ENCODE measurements around the gene C10orf53. TPM values are rescaled to one million over a fixed set of nuclear protein-coding genes. Genes with fewer than 3 reads are reported as not detected.
A peak's percentile ranks its signal among the peaks of the same experiment; 100 is the strongest.

The C10orf53 gene
- total and polyA plus RNA-seq, 2 of the 4 experiments (the other 2 are of a cell fraction) = not detected

- Histone ChIP-seq H3K4me3 (ENCODE audit: insufficient read depth, low read depth, low read length) (no peak overlapping the region), H4K5ac (ENCODE audit: low read depth, low read length) (no peak overlapping the region), H3K4me2 (ENCODE audit: low read depth, low read length) (no peak overlapping the region), H3K9me1 (ENCODE audit: insufficient read depth, low read length) (no peaks in the 10 kb centered on the region; the same call in 1 of the 2 replicates), H2BK20ac (ENCODE audit: low read depth, low read length) (no peak overlapping the region), H3K36me3 (ENCODE audit: control insufficient read depth, insufficient read depth, low read length) (no peaks in the 10 kb centered on the region), H4K8ac (ENCODE audit: low read depth in 2 of 2, low read length in 2 of 2) (no peak overlapping the region), H3K18ac (ENCODE audit: low read depth, low read length) (no peak overlapping the region), H2AK5ac (ENCODE audit: low read depth, low read length) (no peak overlapping the region), H3K79me1 (ENCODE audit: low read depth in 1 of 2, low read length in 2 of 2) (no peaks in the 10 kb centered on the region), H3K14ac (replicated peaks; ENCODE audit: low read depth, low read length) (no peak overlapping the region), H3K23ac (ENCODE audit: low read depth, low read length) (no peak overlapping the region), H2BK5ac (ENCODE audit: low read depth, low read length, poor library complexity, severe bottlenecking) (no peak overlapping the region), H3K9ac (ENCODE audit: low read depth, low read length) (no peak overlapping the region), H3K27ac (ENCODE audit: insufficient read depth, low read length) (no peak overlapping the region), H3K4ac (ENCODE audit: low read depth, low read length) (no peak overlapping the region), H4K20me1 (ENCODE audit: insufficient read depth, low read length) (no peaks in the 10 kb centered on the region), H3K27me3 (ENCODE audit: control insufficient read depth, insufficient read depth, low read length) (no peaks in the 10 kb centered on the region), H2AK9ac (replicated peaks; ENCODE audit: low read depth, low read length, poor library complexity) (no peak overlapping the region), H2AFZ (replicated peaks; ENCODE audit: low read length, poor library complexity) (peak overlapping the region; percentile 14), H3K9me3 (ENCODE audit: control insufficient read depth, insufficient read depth, low read length) (no peaks in the 10 kb centered on the region), H2BK15ac (ENCODE audit: low read depth, low read length) (no peak overlapping the region), H3K4me1 (ENCODE audit: control insufficient read depth, insufficient read depth, low read length) (no peaks in the 10 kb centered on the region), H4K91ac (ENCODE audit: insufficient read depth, low read depth, low read length) (no peak overlapping the region), H3K56ac (ENCODE audit: extremely low read depth, insufficient read depth, low read length) (no peak overlapping the region), H2BK120ac (ENCODE audit: low read depth, low read length) (no peak overlapping the region)
- dilution Hi-C loops (cut with HindIII; ENCODE audit: low sequenced_read_pairs, unreplicated experiment) (no loop called here), in situ Hi-C loops (cut with MboI; ENCODE audit: low sequenced_read_pairs) (no loop called here), intact Hi-C loops (cut with micrococcal nuclease) (no loop called here)
- ChIA-PET POLR2A (ENCODE audit: unreplicated experiment) (no interaction called here), CTCF (no interaction called here)
- no peak for TF ChIP-seq CHD1 (IDR thresholded peaks at IDR 0.05; ENCODE audit: low read depth, low read length)
- TF ChIP-seq RAD21 (IDR thresholded peaks at IDR 0.05; ENCODE audit: low read length) = no peak
- no peak for TF ChIP-seq SMC3 (IDR thresholded peaks at IDR 0.05; ENCODE audit: low read depth, low read length)
- no peak for TF ChIP-seq MAZ (IDR thresholded peaks at IDR 0.05; ENCODE audit: borderline replicate concordance, low read depth, low read length)
- TF ChIP-seq FOS (IDR thresholded peaks at IDR 0.05; ENCODE audit: low read depth, low read length) = no peak
- no peak for TF ChIP-seq BHLHE40 (IDR thresholded peaks at IDR 0.05; ENCODE audit: low read depth, low read length)
- no peak for TF ChIP-seq POLR2A (IDR thresholded peaks at IDR 0.05; ENCODE audit: low read depth, low read length)
- no peak for TF ChIP-seq NFE2L2 (IDR thresholded peaks at IDR 0.05; ENCODE audit: low read depth, low read length)
- TF ChIP-seq MXI1 (IDR thresholded peaks at IDR 0.05; ENCODE audit: borderline replicate concordance, low read depth, low read length) = no peak
- no peak for TF ChIP-seq CEBPB (IDR thresholded peaks at IDR 0.05; ENCODE audit: low read depth, low read length)
- no peak for TF ChIP-seq USF2 (IDR thresholded peaks at IDR 0.05; ENCODE audit: low read depth, low read length)
- no peak for TF ChIP-seq MAFK (IDR thresholded peaks at IDR 0.05; ENCODE audit: low read depth, low read length)
- no peak for TF ChIP-seq RCOR1 (IDR thresholded peaks at IDR 0.05; ENCODE audit: insufficient replicate concordance, low read length)
- TF ChIP-seq, protein P1, sequence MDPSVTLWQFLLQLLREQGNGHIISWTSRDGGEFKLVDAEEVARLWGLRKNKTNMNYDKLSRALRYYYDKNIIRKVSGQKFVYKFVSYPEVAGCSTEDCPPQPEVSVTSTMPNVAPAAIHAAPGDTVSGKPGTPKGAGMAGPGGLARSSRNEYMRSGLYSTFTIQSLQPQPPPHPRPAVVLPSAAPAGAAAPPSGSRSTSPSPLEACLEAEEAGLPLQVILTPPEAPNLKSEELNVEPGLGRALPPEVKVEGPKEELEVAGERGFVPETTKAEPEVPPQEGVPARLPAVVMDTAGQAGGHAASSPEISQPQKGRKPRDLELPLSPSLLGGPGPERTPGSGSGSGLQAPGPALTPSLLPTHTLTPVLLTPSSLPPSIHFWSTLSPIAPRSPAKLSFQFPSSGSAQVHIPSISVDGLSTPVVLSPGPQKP (IDR thresholded peaks at IDR 0.05; ENCODE audit: borderline replicate concordance, low read depth, low read length) = no peak
- TF ChIP-seq RFX5 (IDR thresholded peaks at IDR 0.05; ENCODE audit: low read depth, low read length) = no peak
- TF ChIP-seq, protein P2, sequence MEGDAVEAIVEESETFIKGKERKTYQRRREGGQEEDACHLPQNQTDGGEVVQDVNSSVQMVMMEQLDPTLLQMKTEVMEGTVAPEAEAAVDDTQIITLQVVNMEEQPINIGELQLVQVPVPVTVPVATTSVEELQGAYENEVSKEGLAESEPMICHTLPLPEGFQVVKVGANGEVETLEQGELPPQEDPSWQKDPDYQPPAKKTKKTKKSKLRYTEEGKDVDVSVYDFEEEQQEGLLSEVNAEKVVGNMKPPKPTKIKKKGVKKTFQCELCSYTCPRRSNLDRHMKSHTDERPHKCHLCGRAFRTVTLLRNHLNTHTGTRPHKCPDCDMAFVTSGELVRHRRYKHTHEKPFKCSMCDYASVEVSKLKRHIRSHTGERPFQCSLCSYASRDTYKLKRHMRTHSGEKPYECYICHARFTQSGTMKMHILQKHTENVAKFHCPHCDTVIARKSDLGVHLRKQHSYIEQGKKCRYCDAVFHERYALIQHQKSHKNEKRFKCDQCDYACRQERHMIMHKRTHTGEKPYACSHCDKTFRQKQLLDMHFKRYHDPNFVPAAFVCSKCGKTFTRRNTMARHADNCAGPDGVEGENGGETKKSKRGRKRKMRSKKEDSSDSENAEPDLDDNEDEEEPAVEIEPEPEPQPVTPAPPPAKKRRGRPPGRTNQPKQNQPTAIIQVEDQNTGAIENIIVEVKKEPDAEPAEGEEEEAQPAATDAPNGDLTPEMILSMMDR (conservative IDR thresholded peaks at IDR 0.05; ENCODE audit: low read depth, low read length) = no peak
- WGBS, 2 experiments (ENCODE audit: extremely low coverage in 2 of 2, insufficient read length in 1 of 2) = 70% methylated on average over 2 of the region's 10 CpGs; no CpG with 5 or more reads in 1 of the 2 experiments
- DNase-seq (no peak), ATAC-seq (ENCODE audit: low read depth) (no peak)
- no TSS peak for BruUV-seq (replicated peaks)
Observed at GRCh38 chr10:49738616-49739360, 59.3 kb downstream of the C10orf53 start.

Data from IMR-90 (cell line).